GM19467 (cell line): Measurements from ENCODE around the gene WNK2.

Source experiments
- ATAC-seq: cut with Tn5 transposase; IDR thresholded peaks from one replicate; pipeline ENCODE4 v1.9.1; 2021; ENCODE audit warnings: mild to moderate bottlenecking, moderate library complexity; ENCODE audit not compliant: unreplicated experiment

Gene WNK2

DNA sequence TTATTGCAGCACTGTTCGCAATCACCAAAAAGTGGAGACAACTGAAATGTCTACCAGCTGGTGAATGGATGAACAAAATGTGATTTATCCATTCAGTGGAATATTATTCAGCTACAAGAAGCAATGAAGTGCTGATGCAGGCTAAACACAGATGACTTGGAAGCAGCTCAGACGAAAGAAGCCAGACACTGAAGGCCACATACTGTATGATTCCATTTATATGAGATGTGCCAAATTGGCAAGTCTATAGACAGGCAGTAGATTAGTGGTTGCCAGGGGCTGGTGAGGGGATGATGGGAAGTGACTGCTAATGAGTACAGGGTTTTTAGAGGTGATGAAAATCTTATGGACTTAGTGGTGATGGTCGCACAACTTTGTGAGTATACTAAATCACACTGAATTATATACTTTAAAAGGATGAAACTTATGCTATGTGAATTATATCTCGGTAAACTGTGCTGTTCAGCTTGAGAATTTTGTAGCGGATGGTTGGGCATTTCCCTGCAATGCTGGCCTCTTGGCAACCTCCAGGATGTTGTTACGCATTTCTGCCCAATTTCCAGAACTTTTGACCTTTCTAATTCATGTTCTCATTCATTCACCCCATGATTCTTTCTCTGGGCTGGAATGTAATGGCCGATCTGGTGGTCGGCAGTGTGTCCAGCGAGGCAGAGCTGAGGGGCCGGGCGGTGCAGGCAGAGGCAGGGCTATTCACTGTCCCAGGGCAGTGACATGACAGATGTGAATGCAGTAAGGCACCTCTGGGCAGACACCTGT lies 22.0 kb upstream of the WNK2 start:
- no peak for ATAC-seq

DNA sequence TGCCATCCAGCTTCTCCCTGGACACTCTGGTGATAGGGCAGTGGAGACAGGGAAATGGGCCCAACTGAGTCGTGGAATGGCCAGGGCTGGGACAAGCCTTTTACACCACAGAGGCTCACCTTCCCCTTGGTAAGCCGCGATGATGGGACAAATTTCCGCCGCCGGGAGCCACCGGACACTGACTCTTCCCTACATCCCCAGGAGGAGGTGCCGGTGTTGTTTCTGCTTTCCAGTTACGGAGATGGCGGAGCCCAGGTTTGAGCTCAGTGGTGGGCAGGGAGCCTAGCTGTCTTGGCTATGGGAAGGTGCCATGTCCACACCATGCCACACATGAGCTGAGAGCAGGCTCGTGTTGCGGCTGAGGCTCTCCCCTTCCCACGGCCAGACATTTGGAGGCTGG lies 19.9 kb upstream of the WNK2 start:
- ATAC-seq: no peak

DNA sequence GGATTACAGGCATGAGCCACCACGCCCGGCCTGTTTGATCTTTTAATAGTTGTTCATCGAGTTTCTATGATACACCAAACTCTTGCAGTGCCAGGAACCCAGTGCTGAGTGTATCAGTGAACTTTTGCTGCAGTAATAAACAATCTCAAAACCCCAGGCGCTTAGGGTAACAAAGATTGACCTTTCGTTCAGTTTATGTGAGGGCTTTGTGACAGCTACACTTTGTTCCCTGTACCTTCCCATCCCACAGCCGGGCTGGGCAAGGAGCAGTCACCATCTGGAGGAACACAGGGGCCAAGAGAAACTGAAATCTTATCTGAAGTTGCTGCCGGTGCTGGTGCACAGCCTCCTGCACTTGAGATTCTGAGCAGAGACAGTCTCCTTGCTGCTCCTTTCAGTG lies 17.2 kb upstream of the WNK2 start:
- no peak for ATAC-seq

DNA sequence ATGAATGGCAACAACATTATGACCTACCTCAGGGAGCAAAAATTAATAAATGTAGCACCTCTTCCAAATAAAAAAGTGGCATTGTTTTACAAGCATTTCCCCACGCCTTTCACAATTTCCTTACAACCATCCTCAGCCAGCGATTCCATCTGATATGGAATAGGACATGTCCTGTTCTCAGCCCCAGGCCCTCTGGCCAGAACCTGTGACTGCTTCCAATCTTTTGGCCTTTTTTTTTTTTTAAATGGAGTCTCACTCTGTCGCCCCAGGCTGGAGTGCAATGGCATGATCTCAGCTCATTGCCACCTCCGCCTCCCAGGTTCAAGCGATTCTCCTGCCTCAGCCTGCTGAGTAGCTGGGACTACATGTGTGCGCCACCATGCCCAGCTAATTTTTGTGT lies 16.8 kb upstream of the WNK2 start:
- ATAC-seq: no peak

DNA sequence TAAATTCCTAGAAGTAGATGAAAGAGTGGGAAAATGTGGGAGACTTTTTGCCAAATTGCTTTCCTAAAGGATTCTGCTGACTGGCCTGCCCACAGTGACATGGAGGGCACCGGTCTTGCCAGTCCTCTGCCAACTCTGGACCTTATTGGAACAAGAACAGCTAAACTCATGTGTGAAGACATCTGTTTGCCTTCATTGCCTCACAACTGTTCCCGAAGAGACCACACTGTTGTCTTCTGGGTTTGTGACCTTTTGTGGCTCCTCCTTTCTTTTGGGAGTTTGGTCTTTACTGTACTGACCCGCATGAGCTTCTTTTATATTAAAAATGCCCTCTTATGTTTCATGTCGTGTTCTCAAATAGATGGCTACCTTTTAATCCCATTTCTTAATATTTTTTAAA lies 16.1 kb upstream of the WNK2 start:
- no peak for ATAC-seq

DNA sequence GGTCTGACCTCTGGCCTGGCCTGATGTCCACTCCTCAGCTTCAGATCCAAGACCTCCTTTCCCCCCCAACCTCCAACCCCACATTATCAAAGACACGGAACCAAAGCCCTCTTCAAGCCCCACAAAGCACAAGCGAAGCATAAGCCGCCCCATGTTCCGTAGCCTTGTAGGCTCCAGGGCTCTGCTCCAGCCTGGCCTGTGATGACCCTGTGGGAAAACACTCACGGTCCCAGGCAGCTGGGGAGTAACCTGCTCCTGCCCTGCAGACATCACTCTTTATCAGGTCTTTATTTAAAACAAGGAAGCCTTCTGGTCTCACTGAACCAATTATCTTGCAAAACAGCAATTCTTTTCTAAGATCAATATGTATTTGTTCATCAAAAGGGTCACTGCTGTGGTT lies 15.4 kb upstream of the WNK2 start:
- ATAC-seq: no peak

DNA sequence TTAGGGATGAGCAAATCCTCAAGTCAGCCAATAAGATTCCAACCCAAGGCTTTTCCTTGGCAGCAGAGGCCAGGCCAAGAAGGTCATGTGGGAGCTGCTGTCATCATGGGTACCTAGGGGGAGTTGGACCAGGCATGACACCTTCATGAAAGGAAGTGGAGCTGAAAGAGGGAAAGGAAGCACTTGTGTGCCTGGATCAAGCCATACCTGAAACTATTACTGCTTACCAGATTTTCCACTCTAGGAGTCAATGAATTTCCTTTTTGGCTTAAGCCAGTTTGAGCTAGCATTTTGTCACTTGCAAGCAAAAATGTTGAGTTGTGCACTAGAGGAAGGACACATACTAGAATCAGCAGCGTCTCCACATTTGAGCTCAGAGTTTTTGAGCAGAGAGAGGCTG lies 14.5 kb upstream of the WNK2 start:
- ATAC-seq: no peak

DNA sequence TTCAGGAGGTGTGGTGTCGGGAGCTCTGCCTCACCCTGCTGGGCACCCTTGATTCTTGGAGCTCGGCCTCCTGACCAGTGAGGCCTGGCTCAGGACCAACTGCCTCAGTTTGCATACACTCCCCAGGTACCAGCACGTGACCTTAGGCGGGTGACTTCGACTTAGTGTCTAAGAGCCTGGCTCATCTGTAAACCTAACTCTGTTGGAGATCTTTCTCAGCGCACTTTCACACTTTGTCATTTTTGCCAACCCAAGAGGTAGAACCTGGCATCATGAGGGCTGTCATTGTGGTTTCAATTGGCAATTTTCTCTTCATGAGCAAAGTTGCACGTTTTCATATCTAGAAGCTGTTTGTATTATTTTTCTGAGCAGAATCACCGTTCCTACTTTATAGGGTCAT lies 13.4 kb upstream of the WNK2 start:
- ATAC-seq: no peak

DNA sequence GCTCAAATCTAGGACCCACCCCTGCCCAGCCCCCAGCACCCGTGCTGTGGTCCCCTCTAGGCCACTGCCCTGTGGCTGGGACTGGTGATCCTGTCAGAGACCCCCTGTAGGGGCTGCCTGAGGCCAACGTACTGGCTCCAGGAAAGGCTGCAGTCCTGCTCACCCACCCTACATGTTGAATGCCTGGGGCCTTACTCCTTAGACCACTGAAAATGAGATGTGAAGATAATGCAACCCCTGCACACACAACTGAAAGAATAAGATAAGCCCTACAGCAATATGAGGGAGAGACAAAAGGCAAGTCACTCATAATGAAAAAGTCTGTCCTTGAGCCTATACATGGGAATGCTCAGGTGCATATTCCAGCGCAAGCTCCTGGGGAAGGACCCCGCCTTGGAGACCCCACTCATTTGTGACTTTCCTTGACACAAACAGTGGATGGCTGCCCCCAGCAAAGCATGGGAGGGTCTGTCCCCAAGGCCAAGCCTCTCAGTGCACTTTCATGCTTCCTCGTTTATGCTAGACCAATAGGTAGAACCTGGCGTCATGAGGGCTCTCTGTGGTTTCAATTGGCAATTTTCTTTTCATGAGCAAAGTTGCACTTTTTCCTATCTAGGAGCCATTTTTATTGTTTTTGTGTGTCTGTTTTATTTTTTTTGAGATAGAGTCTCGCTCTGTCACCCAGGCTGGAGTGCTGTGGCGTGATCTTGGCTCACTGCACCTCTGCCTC lies 12.5 kb upstream of the WNK2 start:
- ATAC-seq: no peak

DNA sequence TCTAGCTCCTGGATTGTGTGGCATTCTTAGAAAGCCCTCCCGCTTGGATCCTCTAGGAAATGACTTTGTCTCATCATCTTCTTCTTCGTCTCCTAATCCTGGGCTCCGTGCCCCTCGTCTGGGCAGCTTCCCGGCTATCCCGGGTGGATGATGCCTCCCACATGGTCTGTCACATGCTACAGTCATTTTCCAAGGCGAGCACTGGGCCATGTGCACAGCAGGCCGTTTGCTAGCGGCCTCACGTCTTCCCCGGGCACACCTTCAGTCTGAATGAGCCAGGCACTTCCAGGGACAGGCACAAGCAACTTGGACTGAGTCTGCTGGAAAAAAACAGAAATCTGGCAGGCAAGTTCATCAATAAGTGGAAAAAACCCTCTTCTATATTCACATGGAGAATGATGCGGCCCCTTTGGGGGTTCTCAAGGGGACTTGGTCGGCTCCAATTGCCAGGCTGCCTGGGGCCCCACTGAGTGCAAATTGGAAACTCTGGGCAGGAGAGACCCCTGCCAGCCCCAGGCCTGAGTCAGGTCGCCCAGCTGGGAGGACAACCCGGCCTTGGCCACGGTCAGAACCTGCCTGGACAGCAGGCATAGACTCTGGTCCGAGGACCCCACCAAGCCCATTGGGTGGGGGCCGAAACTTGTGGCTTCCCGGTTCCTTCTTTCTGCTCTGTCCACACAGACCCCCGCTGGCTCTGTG lies 11.1 kb upstream of the WNK2 start:
- no peak for ATAC-seq

DNA sequence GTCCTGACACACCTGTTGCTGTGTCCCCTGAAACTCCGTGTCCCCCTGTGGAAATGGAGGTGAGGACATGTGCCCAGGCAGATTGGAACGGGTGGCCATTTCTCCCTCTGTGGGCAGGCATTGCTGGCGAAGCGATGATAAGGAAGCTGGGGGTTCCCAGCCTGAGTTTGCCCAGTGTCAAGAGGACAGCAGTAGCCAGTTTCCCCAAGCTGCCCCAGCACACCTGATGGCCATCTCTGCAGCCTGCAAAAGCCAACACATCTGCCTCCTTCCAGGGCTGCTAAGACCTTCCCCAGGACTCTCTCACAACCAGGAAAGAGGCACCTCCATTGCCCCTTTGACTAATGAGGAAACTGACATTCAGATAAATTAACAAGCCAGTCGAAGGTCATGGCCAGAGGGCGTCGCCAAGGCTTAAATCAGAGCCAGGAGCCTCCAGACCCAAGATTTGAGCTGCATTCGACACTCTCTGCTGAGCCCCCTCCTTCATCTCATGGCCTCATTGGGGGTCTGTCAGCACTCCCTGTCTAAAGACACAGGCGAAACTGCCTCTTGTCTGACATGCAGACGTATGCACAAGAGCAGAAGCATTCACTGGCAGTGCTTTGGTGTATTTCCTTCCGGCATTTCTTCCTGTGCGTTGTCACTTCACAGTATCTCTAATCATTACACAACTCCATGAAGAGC lies 10.4 kb upstream of the WNK2 start:
- ATAC-seq: no peak

DNA sequence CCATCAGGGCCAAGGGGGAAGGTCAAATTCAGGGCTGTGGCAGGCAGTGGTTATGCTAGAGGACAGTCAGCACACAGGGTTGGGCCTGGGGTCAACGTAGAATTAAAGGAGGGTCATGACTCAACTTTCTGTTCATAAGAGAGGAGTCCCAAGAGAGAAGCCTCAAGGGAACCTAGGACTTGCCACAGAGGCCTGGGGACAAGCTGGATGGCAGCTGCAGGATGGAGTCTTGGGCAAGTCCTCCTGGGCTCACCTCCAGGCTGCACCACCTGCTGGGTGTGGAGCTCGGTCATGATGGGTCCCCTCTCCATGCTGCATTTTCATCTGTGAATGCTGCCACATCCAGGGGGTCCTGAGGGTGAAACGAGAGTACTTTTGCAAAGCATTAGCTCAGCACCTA lies 9.0 kb upstream of the WNK2 start:
- ATAC-seq: no peak

DNA sequence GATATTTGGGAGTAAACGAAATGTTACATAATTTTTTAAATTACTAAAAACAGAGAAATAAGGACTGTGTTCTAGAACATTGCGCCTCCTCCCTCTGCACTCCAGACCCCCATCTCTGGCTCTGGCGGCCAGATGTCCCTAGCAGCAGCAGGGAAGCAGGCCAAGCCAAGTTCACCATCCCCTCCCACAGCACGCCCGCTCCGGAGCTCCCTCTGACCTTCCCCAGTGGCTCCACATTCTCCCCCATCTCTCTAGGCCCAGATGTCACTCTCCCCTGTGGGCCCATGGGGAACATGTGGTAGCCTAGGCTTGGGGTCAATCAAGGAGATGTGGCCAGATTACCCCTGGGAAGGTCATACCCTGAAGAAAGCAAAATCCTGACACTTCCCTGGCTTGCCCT lies 6.3 kb upstream of the WNK2 start:
- ATAC-seq: no peak

DNA sequence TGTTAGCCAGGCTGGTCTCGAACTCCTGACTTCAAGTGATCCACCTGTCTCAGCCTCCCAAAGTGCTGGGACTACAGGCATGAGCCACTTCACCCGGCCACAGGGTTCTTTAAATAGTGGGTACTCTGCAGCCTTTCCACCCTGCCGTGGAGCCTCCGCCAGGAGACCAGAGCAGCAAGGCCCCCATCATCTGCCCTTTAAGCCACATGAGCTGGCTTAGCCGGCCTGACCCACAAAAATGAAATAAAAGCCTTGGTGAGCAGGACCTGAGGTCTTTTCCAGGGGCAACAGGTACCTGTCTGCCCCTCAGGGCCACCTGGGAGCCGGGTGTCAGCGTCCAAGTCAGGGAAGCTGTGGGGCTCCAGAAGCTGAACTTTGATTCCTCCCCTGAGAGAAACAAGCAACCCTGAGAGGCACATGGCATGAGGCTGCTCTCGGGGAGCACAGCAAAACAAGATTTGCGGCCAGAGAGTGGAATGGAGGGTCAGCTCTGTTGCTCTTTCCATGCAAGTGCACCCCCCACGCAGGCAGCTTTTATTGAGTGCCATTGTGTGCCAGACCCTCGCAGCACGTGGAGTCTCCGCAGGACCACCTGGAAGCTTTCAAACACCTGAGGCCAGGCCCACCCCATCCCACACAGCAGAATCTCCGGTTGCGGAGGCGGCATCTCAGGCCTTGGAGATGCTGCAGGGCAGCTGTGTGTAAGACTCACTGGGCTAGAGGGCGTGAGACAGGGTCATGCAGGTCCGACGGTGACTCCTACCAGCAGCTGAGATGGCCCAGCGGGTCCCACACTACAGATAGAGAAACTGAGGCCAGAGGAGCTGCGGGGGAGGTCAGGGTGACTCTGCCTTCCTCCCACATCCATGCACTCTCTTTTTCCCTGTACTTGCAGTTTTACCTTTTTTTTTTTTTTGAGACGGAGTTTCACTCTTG lies 4.8 kb upstream of the WNK2 start:
- ATAC-seq: no peak

DNA sequence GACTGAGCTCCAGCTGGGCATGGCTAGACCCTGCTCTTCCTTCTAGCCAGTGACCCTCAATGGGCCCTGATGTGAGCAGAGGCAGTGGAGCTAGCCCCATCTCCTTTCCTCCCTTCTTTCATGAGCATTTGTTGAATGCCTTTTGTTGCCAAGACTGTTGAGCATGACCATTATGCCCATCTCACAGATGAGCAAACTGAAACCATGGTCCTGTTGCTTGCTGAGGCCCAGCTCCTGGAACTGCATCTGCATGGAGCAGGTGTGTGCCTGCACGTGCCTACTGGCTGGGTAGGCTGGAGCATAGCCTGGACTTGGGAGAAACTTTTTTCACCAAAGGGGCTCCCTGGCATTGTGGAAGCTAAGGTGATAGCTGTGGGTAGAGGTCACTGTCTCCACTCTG lies 3.0 kb upstream of the WNK2 start:
- no peak for ATAC-seq

DNA sequence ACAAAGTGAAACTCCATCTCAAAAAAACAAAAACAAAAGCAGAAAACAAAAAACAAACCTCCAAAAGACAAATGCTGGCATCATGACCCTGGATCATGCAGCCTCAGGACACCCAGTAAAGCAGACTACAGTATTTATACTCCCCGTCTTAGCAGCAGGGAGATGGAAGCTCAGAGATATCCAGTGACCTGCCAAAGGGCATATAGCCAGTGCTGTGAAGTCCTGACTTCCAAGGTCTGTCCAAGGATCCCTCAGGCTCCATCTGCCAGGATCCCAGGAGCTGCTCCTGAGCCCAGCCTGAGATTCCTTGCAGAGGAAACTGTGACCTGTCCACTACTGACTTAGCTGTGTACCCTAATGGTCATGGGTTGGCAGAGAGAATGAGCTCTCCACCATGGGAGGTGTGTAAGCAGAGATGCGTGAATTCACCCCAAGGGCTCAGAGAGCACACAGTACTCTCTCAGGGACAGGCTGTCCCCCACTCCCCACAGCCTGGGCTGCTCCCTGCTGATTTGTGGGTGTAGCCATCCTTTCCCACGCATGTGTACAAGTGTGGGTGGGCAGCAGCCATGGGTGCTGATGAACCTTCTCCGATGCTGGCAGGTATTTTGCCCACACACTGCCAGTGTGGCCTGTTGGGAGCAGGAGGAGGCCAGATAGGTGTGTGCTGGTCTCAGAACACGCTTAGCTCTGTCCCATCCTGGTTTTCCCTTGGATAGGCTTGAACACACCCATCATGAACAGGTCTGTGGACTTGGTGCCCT lies 2.1 kb upstream of the WNK2 start:
- ATAC-seq: no peak

DNA sequence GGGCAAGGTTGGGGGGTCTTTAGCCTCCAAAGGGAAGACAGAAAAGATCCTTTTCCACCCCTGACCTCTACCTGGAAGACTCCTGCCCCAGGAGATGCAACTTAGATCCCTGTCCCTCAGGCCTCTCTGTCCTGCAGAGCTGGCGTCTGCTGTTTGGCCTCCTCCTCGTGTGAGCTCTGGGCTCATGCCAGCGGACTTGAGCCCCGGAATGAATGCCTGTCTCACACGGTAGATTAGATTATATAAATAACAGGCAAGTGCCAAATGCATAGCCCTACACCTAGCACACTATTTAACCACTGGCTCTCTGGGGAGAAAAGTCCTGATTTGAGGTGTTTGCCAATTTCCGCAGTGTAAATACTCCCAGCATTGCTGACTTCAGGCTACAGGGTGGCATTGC lies 1.4 kb upstream of the WNK2 start:
- ATAC-seq: no peak

DNA sequence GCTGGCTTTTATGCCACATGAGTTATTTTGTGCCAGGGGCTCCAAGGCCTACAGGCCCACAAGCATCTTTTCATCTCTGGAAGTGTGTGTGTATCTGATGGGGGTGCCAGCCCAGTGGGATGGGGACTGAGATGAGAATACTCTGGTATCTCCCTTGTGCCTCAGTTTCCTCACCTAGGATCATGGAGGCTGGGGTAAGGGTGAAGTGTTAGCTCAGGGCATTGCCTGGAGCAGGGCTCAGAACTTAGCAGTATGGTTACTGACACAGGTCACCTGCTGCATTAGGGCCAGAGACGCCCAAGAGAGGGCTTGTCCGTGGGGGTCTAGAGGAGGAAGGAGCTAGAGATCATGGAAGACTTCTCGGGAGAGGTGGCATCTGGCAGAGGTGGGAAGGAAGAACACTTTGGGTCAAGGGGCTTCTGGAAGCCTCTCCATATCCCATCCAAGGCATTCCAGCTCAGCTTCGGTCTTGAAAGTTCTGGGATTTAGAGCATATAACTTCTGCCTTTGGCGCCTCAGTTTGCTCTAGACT lies 742 bp upstream of the WNK2 start:
- no peak for ATAC-seq
